Measurements from ENCODE around the gene KRAS. TPM values are rescaled to one million over a fixed set of nuclear protein-coding genes. Genes with fewer than 3 reads are reported as not detected.
A peak's percentile ranks its signal among the peaks of the same experiment; 100 is the strongest.

The KRAS gene
- polyA plus RNA-seq, 4 donors: 11.3 to 39.2 (median 14.6) TPM

- H3K4me3 ChIP-seq (ENCODE audit: low read depth in 1 of 3, low read length in 3 of 3): no peak overlapping the region
- no peaks in the 10 kb centered on the region for H3K27me3 ChIP-seq (ENCODE audit: control insufficient read depth in 3 of 3, insufficient read depth in 3 of 3, low read length in 3 of 3)
- WGBS, 3 donors: 39 to 49% (median 46%) methylated on average over 6 of the region's 6 CpGs
- peak; percentile 92 for FAIRE-seq
- DNase-seq: peak; percentile 46 to 52
- H3K27ac ChIP-seq (ENCODE audit: low read depth in 1 of 3, low read length in 2 of 3): peak overlapping the region in 1 of 3 donors; percentile 16
- H3K4me1 ChIP-seq (ENCODE audit: control insufficient read depth in 3 of 3, insufficient read depth in 2 of 3, low read depth in 1 of 3, low read length in 2 of 3): peaks cover 0 to 19% (median 0%) of the 10 kb centered on the region in 3 donors
- H3K9me3 ChIP-seq (ENCODE audit: control insufficient read depth in 2 of 2, insufficient read depth in 1 of 2, low read depth in 1 of 2, low read length in 1 of 2): no peaks in the 10 kb centered on the region
- peaks cover 0 to 7% (median 4%) of the 10 kb centered on the region in 3 donors for H3K36me3 ChIP-seq (ENCODE audit: control insufficient read depth in 3 of 3, insufficient read depth in 2 of 3, low read depth in 1 of 3, low read length in 3 of 3)
Observed at GRCh38 chr12:25241167-25242020, 9.3 kb downstream of the KRAS start.

- DNase-seq: no peak
- no peak overlapping the region for H3K4me3 ChIP-seq (ENCODE audit: low read depth in 1 of 3, low read length in 3 of 3)
- H3K9me3 ChIP-seq (ENCODE audit: control insufficient read depth in 2 of 2, insufficient read depth in 1 of 2, low read depth in 1 of 2, low read length in 1 of 2): no peaks in the 10 kb centered on the region
- H3K27me3 ChIP-seq (ENCODE audit: control insufficient read depth in 3 of 3, insufficient read depth in 3 of 3, low read length in 3 of 3): no peaks in the 10 kb centered on the region
- H3K36me3 ChIP-seq (ENCODE audit: control insufficient read depth in 3 of 3, insufficient read depth in 2 of 3, low read depth in 1 of 3, low read length in 3 of 3): peaks cover 0 to 14% (median 4%) of the 10 kb centered on the region in 3 donors
- no peak overlapping the region for H3K27ac ChIP-seq (ENCODE audit: low read depth in 1 of 3, low read length in 2 of 3)
- WGBS, 3 donors: 81 to 87% (median 86%) methylated on average over 4 of the region's 4 CpGs
- FAIRE-seq: no peak
- H3K4me1 ChIP-seq (ENCODE audit: control insufficient read depth in 3 of 3, insufficient read depth in 2 of 3, low read depth in 1 of 3, low read length in 2 of 3): peaks cover 0 to 2% (median 0%) of the 10 kb centered on the region in 3 donors
Observed at GRCh38 chr12:25236626-25237025, 14.1 kb downstream of the KRAS start.

GRCh38 chr12:25236190-25236589 is 14.5 kb downstream of the KRAS start:
- Histone ChIP-seq H3K36me3 (ENCODE audit: control insufficient read depth in 3 of 3, insufficient read depth in 2 of 3, low read depth in 1 of 3, low read length in 3 of 3) (peaks cover 0 to 15% (median 4%) of the 10 kb centered on the region in 3 donors), H3K4me3 (ENCODE audit: low read depth in 1 of 3, low read length in 3 of 3) (no peak overlapping the region), H3K4me1 (ENCODE audit: control insufficient read depth in 3 of 3, insufficient read depth in 2 of 3, low read depth in 1 of 3, low read length in 2 of 3) (no peaks in the 10 kb centered on the region), H3K27ac (ENCODE audit: low read depth in 1 of 3, low read length in 2 of 3) (no peak overlapping the region), H3K27me3 (ENCODE audit: control insufficient read depth in 3 of 3, insufficient read depth in 3 of 3, low read length in 3 of 3) (no peaks in the 10 kb centered on the region), H3K9me3 (ENCODE audit: control insufficient read depth in 2 of 2, insufficient read depth in 1 of 2, low read depth in 1 of 2, low read length in 1 of 2) (no peaks in the 10 kb centered on the region)
- 52 to 79% (median 75%) methylated on average over 1 of the region's 1 CpG for WGBS, 3 donors
- FAIRE-seq (no peak), DNase-seq (no peak)

DNA sequence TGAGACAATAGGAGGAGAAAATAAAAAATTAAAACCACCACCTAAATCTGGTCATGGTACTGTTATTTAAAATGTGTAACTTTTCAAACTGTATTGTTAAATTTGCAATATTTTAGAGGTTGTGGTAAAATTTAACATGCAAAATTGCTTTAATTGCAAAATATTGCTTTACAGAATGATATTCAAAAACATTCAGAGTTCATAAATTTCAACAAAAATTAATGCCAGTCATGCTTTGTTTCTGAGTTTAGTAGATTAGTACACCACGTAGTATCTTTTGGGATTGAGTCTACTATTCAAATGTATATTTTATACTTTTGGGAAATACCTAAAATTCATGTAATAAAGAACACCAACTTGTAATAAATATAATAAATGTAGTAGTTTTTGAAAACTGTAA is 37.4 kb downstream of the KRAS start:
- Histone ChIP-seq H3K9me3 (ENCODE audit: control insufficient read depth in 2 of 2, insufficient read depth in 1 of 2, low read depth in 1 of 2, low read length in 1 of 2) (no peaks in the 10 kb centered on the region), H3K27ac (ENCODE audit: low read depth in 1 of 3, low read length in 2 of 3) (no peak overlapping the region), H3K4me1 (ENCODE audit: control insufficient read depth in 3 of 3, insufficient read depth in 2 of 3, low read depth in 1 of 3, low read length in 2 of 3) (peaks cover 0 to 2% (median 0%) of the 10 kb centered on the region in 3 donors), H3K27me3 (ENCODE audit: control insufficient read depth in 3 of 3, insufficient read depth in 3 of 3, low read length in 3 of 3) (no peaks in the 10 kb centered on the region), H3K36me3 (ENCODE audit: control insufficient read depth in 3 of 3, insufficient read depth in 2 of 3, low read depth in 1 of 3, low read length in 3 of 3) (peaks cover 0 to 19% (median 2%) of the 10 kb centered on the region in 3 donors), H3K4me3 (ENCODE audit: low read depth in 1 of 3, low read length in 3 of 3) (no peak overlapping the region)
- WGBS, 3 donors: 93 to 96% (median 94%) methylated on average over 1 of the region's 1 CpG
- FAIRE-seq (no peak), DNase-seq (no peak)

DNA sequence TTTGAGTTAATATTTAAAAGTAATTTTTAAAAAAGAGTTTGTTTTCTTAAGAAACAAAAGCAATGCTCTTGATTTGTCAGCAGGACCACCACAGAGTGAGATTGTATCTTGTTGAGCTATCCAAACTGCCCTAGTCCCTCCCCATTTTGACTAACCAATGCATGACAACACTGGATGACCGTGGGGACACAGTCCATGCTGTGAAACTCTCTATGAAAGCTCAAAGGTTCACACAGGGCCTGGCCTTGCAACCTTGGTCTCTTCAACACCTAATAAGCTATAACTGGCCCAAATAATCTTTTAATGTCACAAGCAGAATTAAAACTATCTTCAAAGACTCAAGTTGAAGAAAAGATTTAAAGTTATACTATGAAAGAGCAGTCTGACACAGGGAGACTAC is 42.2 kb downstream of the KRAS start:
- Histone ChIP-seq H3K4me3 (ENCODE audit: low read depth in 1 of 3, low read length in 3 of 3) (no peak overlapping the region), H3K36me3 (ENCODE audit: control insufficient read depth in 3 of 3, insufficient read depth in 2 of 3, low read depth in 1 of 3, low read length in 3 of 3) (peaks cover 0 to 13% (median 2%) of the 10 kb centered on the region in 3 donors)
- no peak for FAIRE-seq

GRCh38 chr12:25207846-25208245 is 42.9 kb downstream of the KRAS start:
- WGBS, 3 donors: 73 to 81% (median 79%) methylated on average over 1 of the region's 1 CpG
- Histone ChIP-seq H3K27me3 (ENCODE audit: control insufficient read depth in 3 of 3, insufficient read depth in 3 of 3, low read length in 3 of 3) (no peaks in the 10 kb centered on the region), H3K36me3 (ENCODE audit: control insufficient read depth in 3 of 3, insufficient read depth in 2 of 3, low read depth in 1 of 3, low read length in 3 of 3) (peaks cover 0 to 13% (median 2%) of the 10 kb centered on the region in 3 donors), H3K4me3 (ENCODE audit: low read depth in 1 of 3, low read length in 3 of 3) (no peak overlapping the region), H3K4me1 (ENCODE audit: control insufficient read depth in 3 of 3, insufficient read depth in 2 of 3, low read depth in 1 of 3, low read length in 2 of 3) (peaks cover 0 to 3% (median 2%) of the 10 kb centered on the region in 3 donors), H3K27ac (ENCODE audit: low read depth in 1 of 3, low read length in 2 of 3) (peak overlapping the region in 1 of 3 donors; percentile 2), H3K9me3 (ENCODE audit: control insufficient read depth in 2 of 2, insufficient read depth in 1 of 2, low read depth in 1 of 2, low read length in 1 of 2) (no peaks in the 10 kb centered on the region)
- DNase-seq: no peak
- FAIRE-seq: no peak

More for the DNA sequence above, 42.2 kb downstream of the KRAS start:
- H3K27me3 ChIP-seq (ENCODE audit: control insufficient read depth in 3 of 3, insufficient read depth in 3 of 3, low read length in 3 of 3): no peaks in the 10 kb centered on the region
- H3K27ac ChIP-seq (ENCODE audit: low read depth in 1 of 3, low read length in 2 of 3): peak overlapping the region in 1 of 3 donors; percentile 14
- DNase-seq: peak; percentile 56 to 68
- no peaks in the 10 kb centered on the region for H3K9me3 ChIP-seq (ENCODE audit: control insufficient read depth in 2 of 2, insufficient read depth in 1 of 2, low read depth in 1 of 2, low read length in 1 of 2)
- H3K4me1 ChIP-seq (ENCODE audit: control insufficient read depth in 3 of 3, insufficient read depth in 2 of 3, low read depth in 1 of 3, low read length in 2 of 3): peaks cover 0 to 2% (median 0%) of the 10 kb centered on the region in 3 donors
- 24 to 71% (median 52%) methylated on average over 1 of the region's 1 CpG for WGBS, 3 donors

- FAIRE-seq (no peak), DNase-seq (no peak)
- no peaks in the 10 kb centered on the region for H3K9me3 ChIP-seq (ENCODE audit: control insufficient read depth in 2 of 2, insufficient read depth in 1 of 2, low read depth in 1 of 2, low read length in 1 of 2)
- H3K4me3 ChIP-seq (ENCODE audit: low read depth in 1 of 3, low read length in 3 of 3): no peak overlapping the region
- H3K27me3 ChIP-seq (ENCODE audit: control insufficient read depth in 3 of 3, insufficient read depth in 3 of 3, low read length in 3 of 3): no peaks in the 10 kb centered on the region
- 98 to 99% (median 99%) methylated on average over 6 of the region's 6 CpGs for WGBS, 3 donors
- H3K36me3 ChIP-seq (ENCODE audit: control insufficient read depth in 3 of 3, insufficient read depth in 2 of 3, low read depth in 1 of 3, low read length in 3 of 3): peaks cover 0 to 11% (median 2%) of the 10 kb centered on the region in 3 donors
- H3K27ac ChIP-seq (ENCODE audit: low read depth in 1 of 3, low read length in 2 of 3): no peak overlapping the region
- H3K4me1 ChIP-seq (ENCODE audit: control insufficient read depth in 3 of 3, insufficient read depth in 2 of 3, low read depth in 1 of 3, low read length in 2 of 3): peaks cover 0 to 3% (median 3%) of the 10 kb centered on the region in 3 donors
Observed at GRCh38 chr12:25207411-25207810, 43.3 kb downstream of the KRAS start.

- no peak overlapping the region for H3K4me3 ChIP-seq (ENCODE audit: low read depth in 1 of 3, low read length in 3 of 3)
- WGBS, 3 donors: 24 to 65% (median 37%) methylated on average over 2 of the region's 2 CpGs
Observed at GRCh38 chr12:25202137-25202536, 48.6 kb downstream of the KRAS start.

More at GRCh38 chr12:25202137-25202536, 48.6 kb downstream of the KRAS start:
- Histone ChIP-seq H3K27me3 (ENCODE audit: control insufficient read depth in 3 of 3, insufficient read depth in 3 of 3, low read length in 3 of 3) (no peaks in the 10 kb centered on the region), H3K4me1 (ENCODE audit: control insufficient read depth in 3 of 3, insufficient read depth in 2 of 3, low read depth in 1 of 3, low read length in 2 of 3) (peaks cover 0 to 7% (median 5%) of the 10 kb centered on the region in 3 donors), H3K27ac (ENCODE audit: low read depth in 1 of 3, low read length in 2 of 3) (peak overlapping the region in 1 of 3 donors; percentile 16), H3K9me3 (ENCODE audit: control insufficient read depth in 2 of 2, insufficient read depth in 1 of 2, low read depth in 1 of 2, low read length in 1 of 2) (no peaks in the 10 kb centered on the region), H3K36me3 (ENCODE audit: control insufficient read depth in 3 of 3, insufficient read depth in 2 of 3, low read depth in 1 of 3, low read length in 3 of 3) (peaks cover 0 to 7% (median 0%) of the 10 kb centered on the region in 3 donors)
- DNase-seq (peak; percentile 48 to 54), FAIRE-seq (no peak)
